Amniotic epithelial cell (primary cell): ENCODE results near the gene HOXD12.

Source experiments
- DNase-seq: peaks from one replicate; pipeline ENCODE4 v3.0.0-alpha.2; 2010; ENCODE audit warnings: low read depth

The HOXD12 gene

DNA sequence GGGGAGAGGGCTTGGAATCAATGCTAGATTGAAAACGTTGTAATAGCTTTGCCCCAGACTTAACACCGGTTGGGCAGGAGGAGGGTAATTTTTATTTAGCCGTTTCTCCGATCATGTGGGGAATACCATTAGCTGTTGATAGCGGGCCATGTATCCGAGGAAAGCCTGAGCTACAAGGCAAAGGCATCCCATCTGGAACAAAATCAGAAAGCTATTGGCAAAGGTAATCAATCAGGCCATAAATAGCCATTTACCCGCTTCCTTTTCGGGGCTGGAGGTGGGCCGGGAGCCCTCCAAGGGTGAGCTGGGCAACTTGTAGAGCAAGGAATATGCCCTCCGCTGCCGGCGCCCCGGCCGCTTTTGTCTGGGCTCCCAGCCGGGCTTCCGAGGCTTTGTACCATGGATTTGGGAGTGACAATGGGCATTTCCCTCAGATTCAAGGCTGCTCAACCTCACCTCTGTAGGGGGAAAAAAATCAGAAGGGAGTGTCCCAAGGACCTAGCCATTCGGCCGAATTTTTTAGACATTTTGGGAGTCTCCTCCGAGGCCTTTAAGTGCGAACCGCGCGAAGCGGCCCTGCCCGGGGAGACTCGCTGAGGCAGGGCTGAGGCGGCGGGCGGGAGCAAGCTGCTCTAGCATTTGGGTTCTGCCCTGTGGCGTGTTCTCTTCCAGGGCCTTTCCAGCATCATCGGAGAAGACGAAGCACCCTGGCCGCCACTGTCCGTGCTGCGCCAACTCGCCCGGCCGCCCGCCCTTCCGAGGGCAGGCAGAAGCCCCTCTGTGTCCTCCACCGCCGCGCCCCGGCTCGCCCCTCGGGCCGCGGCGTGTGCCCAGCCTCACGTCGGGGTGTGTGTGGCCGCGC, 21.8 kb downstream of the HOXD12 start:
- DNase-seq: no peak

DNA sequence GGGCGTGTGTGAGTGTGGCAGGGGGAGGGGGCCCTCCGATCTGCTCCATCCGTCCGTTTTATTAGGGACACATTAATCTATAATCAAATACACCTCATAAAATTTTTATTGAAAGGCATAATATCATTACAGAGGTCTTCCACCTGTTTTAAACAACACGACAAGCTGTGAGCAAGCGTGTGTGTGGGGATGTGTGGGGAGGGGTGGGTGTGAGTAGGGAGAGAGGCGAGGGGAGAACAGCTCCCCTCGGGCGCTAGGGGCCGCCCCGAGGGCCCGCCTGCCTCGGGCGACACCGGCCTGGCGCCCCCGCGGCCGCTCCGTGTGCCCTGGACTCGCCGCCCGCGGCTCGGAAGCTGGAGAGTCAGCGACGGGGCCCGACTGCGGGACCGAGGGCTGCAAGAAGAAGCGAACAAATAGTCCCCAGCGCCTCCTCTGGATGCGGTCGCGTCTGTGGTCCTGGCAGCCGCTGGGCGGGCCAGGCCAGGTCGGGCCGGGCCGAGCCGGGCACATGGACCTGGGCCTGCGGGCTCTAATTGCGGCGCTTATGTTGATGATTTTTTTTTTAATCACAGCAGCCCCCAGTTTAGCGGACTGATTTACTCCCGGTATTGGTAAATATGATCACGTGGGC, 22.6 kb downstream of the HOXD12 start:
- DNase-seq: no peak

DNA sequence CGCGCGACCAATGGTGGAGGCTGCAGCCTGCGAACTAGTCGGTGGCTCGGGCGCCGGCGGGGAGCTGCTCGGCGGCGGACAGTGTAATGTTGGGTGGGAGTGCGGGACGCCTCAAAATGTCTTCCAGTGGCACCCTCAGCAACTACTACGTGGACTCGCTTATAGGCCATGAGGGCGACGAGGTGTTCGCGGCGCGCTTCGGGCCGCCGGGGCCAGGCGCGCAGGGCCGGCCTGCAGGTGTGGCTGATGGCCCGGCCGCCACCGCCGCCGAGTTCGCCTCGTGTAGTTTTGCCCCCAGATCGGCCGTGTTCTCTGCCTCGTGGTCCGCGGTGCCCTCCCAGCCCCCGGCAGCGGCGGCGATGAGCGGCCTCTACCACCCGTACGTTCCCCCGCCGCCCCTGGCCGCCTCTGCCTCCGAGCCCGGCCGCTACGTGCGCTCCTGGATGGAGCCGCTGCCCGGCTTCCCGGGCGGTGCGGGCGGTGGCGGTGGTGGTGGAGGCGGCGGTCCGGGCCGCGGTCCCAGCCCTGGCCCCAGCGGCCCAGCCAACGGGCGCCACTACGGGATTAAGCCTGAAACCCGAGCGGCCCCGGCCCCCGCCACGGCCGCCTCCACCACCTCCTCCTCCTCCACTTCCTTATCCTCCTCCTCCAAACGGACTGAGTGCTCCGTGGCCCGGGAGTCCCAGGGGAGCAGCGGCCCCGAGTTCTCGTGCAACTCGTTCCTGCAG, 23.3 kb downstream of the HOXD12 start, which contains the start of gene HOXD9:
HOXD9 (plus strand) TSS at position 37 of the 728 bp plus-strand sequence; CDS start at position 87, 50 bp downstream.
- no peak for DNase-seq

DNA sequence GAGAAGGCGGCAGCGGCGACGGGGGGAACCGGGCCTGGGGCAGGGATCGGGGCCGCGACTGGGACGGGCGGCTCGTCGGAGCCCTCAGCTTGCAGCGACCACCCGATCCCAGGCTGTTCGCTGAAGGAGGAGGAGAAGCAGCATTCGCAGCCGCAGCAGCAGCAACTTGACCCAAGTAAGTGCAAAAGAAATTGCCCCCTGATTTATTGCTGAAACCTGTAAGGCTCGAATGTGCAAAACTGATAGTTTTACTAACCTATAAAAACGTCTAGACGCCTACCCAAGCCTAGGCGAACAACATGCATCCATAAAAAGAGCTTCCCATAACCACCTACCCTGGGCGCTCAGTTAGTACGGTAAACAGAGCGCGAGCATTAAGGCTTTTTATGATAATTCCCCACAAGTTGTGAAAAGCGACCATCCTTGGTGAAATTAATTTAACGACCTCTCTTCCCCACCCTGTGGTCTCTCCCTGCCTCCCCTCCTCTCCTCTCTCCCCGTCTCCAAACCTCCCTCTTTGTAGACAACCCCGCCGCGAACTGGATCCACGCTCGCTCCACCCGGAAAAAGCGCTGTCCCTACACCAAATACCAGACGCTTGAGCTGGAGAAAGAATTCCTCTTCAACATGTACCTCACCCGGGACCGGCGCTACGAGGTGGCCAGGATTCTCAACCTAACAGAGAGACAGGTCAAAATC, 24.0 kb downstream of the HOXD12 start:
- no peak for DNase-seq

DNA sequence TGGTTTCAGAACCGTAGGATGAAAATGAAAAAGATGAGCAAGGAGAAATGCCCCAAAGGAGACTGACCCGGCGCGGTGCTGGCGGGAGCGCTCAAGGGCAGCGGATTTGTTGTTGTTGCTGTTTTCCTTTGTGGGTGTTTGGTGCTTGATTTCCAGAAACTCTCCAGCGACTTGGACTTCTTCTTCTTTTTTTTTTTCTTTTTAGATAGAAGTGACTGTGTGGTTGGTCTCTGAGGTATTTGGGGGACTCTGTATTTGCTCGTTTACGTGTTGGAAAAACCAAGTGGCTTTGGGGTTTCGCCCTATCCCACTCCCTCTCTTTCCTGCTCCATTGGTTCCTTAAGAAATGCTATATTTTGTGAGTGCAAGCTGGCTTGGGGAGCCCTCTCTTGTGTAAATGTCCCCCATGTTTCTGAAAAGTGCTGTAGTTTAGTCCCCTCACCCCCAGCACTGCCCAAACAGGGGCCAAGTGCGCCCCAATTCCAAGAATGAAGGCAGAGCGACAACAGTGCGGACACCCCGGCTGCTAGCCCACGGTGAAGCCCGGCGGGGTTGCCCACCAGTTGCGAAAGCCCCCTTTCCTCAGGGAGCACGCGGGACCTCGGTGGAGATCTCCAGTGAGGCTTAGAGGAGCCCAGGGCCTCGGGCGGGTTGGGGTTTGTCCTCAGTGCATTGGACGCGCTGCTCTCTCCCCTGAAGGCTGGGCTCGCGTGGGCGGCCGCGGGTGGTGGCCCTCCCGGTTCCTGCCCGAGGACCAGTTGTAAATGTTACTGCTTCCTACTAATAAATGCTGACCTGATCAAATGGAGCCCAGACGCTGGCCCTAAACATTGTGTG, 24.7 kb downstream of the HOXD12 start:
- DNase-seq: no peak

DNA sequence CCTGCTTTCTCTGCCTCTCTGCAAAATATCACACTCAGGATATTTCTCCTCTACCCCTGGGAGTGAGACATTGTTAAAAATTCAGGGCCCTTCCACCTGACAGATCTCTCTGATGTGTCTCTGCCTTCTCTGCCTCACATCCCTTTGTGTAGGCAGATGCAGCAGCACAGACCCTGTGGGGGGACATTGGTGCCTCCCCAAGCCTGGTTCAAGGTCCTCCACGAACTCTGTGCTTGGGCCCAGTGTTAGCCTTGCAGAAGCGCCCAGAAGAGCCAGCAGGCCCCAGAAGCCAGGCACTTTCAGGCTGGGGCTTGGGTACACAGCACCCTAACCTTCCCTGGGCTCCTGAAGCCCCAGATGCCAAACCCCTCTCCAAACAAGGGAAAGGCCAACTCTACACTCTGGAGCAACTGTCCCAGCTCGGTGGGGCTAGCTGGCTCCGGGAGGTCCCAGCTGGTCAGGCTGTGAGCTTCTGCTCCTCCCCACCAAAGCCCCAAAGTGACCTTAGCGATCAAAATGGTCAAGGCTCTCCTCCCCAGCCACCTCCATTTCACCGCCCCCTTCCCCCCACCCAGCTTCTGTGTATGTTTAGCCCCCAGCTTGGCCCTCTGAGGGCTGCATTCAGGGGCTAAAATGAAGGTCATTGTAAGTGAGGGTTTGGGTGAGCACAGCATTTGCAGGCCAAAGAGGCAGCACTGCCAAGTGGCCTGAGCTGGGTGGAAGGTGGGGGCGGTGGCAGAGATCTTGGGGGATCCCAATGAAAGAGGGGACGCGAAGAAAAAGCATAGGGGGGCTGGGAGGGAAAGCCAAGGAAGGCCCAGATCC, 25.6 kb downstream of the HOXD12 start:
- no peak for DNase-seq

DNA sequence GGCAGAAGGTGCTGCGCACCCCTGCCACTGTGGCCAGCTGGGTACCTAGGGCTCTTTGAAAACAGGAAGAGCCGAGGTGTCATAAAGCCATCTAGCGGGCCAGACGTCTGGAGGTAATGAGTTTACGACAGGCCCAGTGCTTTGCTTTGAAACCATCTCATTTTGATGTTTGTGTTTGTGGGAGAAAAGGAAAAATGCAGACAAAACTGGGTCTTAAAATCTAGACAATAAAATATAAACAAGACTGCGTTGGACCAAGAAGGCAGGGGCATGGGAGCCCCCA, 26.1 kb downstream of the HOXD12 start:
- DNase-seq: no peak

DNA sequence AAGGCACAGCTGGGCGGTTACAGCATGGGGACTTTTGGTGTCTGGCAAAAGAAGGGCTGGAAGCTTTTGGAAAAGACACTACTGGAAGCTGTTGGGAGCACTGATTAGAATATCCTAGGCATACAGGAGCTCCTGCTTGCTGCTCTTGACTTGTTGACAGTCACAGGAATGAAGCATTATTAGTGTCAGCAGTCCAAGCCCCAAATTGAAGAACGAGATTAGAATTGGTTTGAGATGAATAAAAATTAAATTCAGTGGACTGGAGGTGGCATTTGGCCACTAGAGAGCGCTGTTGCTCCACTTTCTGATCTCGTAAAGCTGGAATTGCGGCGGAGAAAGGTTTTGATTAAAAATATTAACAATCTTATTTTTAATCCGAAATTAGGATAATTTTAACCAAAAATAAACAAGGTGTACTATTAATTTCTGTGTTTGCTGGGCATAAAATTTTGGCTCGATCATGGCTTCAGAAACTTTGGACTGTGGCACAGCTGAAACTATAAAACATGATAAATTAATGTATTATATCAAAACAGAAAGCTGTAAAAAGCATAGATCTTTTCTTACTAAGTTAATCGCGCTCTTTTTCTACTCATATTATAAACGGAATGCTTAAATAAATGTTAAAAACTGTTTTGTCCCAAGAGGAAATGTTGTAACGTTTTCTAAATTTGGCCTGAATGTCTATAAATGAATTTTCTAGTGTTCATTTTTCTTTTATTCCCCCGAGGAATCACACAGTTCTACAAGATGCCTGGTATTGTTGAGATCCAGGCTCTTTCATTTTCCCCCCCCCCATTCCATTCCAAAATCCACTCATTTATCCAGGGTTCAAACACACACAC, 27.6 kb downstream of the HOXD12 start:
- DNase-seq: peak; percentile 44

DNA sequence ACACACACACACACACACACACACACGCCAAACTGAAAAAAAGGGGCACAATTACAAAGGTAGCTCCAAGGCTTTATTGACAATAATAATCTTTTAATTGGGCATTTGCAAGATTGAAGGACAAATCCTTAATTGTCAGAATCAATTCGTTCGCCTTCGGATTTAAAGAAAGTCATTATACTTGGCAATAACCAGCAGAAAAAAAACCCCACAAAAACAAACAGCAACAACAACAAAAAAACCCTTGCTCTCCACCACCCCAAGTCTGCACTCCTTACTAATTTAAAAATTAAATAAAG, 28.1 kb downstream of the HOXD12 start:
- DNase-seq: no peak

DNA sequence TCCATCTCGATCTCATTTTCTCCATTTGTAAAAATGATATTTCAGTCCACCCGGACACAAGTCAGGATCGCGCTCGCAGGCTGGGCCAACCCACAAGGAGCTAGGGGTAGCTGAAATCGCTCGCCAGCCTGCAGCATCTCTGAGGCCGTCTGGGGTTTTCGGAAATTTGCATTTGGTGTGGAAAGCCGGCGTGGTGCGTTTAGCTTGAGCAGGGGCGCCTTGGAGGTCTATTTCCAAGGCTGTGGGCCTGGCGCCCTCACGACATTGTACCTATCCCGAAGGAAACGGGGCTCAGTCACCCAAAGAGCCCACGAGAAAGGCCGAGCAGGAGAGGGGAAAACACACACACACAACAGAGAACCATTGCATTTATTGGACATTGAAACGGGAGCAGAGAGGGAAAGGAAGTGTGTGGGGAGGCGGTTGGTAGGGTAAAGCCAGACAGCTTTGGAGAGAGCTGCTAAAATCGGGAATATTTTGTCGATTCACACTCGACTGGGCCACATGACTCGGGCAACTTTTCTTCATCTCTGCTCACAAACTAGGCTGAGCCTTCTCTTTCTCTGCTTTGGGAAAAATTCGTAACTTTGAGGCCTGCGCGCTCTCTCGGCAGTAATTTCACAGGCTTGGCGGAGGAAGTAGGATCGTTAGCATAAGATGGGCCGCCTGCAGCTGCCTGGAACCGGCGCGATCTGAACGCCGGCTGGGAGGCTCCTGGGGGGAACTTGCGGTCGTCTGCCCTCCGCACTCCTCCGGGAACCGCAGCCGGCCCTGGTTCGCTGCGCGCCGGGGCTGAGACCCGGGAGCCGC, 28.8 kb downstream of the HOXD12 start:
- no peak for DNase-seq

DNA sequence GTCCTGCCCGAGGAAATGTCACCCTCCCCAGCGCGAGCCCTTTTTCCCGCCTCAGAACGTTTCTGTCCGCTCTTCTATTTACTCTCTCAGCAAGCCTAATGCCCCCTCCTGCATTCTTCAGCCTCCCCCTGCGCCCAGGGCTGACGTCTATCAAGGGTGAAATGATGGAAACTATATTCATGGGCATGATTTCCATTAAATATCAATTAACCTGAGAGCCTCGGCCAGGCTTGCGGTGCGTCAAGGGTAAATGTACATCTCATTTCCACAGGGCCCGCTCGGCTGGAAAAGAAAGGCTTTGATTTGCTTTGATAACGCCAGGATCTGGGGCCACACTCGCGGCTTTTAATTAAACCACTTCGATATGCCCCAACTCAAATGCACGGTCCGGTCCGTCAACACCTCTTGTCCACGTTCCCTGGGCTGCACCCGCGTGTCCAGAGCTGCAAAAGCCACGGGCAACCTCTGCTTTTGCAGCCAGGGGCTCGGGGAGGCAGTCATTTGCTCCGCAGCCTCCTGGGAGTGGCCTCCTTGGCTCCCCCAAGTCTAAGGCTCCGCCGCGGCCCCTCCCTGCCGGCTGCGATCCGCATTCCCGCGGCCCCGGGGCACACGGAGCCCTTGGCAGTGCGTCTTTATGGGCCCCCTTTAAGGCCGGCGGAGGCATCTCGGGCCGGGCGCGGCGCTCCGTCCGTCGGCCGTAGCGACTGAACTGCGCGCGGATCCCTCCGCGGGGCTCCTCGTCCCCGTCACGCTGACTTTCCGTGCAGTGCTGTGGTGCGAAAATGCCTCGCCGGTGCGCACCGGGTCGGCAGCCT, 29.6 kb downstream of the HOXD12 start, which contains the start of gene HOXD8:
HOXD8 (plus strand) TSS at position 724 of the 815 bp plus-strand sequence. CDS start 662 bp downstream, outside the sequence.
- peak; percentile 72 for DNase-seq

DNA sequence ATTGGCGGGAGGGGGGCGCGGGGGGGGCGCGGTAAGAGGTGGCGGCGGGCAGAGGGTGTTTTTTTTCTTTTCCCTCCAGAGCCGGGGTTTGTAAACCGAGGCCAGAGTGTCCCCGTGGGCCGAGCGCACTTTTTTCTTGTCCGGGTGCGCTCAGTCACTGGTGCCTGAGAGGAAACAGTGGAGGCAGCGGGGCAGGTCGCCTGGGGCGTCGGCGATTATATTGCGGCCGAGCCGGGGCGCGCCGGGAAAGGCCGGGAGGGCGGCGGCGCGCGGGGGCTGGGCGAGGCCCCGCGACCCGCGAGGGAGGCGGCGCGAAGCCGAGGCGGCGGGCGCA, 30.2 kb downstream of the HOXD12 start:
- no peak for DNase-seq

DNA sequence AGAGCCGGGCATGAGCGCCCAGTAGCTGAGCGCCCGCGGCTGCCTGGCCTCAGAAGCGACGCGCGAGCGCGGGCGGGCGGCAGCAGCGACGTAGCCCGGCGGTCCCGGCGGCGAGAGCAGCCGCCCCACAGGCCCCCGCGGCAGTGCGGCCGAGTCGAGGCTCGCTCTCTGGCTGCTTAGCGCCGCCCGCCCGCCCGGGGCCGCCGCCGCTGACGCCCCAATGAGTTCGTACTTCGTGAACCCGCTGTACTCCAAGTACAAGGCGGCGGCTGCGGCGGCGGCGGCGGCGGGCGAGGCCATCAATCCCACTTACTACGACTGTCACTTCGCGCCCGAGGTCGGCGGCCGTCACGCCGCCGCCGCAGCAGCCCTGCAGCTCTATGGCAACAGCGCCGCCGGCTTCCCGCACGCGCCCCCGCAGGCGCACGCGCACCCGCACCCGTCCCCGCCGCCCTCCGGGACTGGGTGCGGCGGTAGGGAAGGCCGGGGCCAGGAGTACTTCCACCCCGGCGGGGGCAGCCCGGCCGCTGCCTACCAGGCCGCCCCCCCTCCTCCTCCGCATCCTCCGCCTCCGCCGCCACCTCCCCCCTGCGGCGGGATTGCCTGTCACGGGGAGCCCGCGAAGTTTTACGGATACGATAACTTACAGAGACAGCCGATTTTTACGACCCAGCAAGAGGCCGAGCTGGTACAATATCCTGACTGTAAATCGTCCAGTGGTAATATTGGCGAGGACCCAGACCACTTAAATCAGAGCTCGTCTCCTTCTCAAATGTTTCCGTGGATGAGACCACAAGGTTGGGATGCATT, 30.8 kb downstream of the HOXD12 start:
- DNase-seq: peak; percentile 29

DNA sequence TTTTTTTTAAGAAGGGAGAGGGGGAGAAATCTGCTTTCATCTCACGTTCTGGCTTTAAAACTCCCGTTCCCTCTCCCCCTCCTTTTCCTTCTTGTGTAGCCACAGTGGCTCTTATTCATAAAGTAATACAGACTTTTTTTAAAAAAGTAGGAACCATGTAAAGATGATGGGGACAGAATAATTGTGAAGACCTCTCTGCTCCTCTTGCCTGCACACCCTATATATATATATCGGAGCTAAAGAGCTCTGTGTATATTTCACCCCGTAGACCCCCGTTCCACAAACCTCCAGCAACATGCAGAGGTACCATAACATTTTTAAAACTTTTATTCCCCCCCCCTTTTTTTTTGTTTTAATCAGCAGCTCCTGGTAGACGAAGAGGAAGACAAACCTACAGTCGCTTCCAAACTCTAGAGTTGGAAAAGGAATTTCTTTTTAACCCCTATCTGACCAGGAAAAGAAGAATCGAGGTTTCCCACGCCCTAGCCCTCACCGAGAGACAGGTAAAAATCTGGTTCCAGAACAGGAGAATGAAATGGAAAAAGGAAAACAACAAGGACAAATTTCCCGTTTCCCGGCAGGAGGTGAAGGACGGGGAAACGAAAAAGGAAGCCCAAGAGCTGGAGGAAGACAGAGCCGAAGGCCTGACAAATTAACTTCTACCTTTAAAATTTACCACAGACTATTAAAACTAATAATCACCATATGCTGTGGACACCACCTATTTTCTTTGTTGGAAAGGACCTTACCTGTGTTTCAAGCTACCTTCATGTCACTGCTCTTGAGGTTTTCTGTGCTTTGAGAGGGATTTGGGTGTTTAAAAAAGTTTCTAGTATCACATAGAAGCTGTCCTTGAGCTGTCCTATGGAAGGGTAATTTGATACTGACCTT, 31.6 kb downstream of the HOXD12 start:
- DNase-seq: no peak

DNA sequence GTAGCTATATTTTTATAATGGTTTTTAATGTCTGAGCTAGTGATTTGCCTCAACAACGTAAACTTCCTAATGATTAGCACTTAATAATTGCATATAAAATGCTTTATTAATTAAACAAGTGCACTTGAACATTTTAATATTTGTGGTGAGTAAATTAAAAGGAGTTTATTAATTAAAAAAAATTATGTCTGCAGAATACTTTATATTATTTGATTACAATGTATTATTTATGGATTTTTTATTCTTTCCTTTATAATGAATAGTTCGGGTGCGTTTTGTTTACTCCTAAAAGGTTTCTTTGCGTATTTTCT, 32.2 kb downstream of the HOXD12 start:
- DNase-seq: no peak
